Measurements from ENCODE around the gene BMP5. TPM values are rescaled to one million over a fixed set of nuclear protein-coding genes. Genes with fewer than 3 reads are reported as not detected.

BMP5 gene
- total and polyA plus RNA-seq, 10 of the 15 experiments (the other 5 are each of a cell fraction or from before 2014, with no cell fraction given): not detected

- no peak for TF ChIP-seq ZBTB40 (IDR thresholded peaks at IDR 0.05; ENCODE audit: borderline replicate concordance)
- no peak for TF ChIP-seq USF2 (IDR thresholded peaks at IDR 0.05; ENCODE audit: borderline replicate concordance, low read depth, low read length)
- TF ChIP-seq ASH2L (IDR thresholded peaks at IDR 0.05; ENCODE audit: borderline replicate concordance, low read depth): no peak
These were observed 56.9 kb downstream of the BMP5 start (continued) for GRCh38 chr6:55818482-55818881.

DNA sequence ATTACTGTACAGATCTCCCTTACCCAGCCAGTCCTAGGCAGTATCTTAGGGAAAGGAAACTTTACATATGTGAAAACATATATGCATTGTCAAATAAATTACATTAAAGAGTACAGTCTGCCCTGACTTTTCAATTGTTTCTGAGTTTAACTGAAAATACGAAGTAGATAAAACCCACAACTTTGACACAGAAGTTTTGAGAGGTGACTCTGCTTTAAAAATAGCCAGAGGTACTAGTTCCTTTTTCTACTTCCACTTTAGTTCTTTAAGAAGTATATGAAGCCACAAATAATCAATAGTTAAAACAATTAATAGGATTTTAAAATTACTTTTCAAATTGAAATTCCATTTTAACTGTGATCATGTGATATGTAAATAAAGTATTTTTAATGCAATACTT lies 62.9 kb downstream of the BMP5 start:
- no peaks in the 10 kb centered on the region for H3K79me2 ChIP-seq (ENCODE audit: control insufficient read depth, insufficient read depth, low read length)
- no peak overlapping the region for H3K4me3 ChIP-seq
- WGBS (ENCODE audit: insufficient coverage, insufficient replicate concordance, low lambda C conversion rate, missing lambda C conversion rate): 4% methylated on average over 1 of the region's 1 CpG
- no peaks in the 10 kb centered on the region for H3K9me3 ChIP-seq (replicated peaks; ENCODE audit: control insufficient read depth, insufficient read depth, low read length)
- no peak overlapping the region for H3K9ac ChIP-seq (ENCODE audit: control insufficient read depth, insufficient read depth, low read length)
- H3K36me3 ChIP-seq (ENCODE audit: control insufficient read depth in 2 of 2, insufficient read depth in 2 of 2, low read length in 1 of 2): no peaks in the 10 kb centered on the region
- no peak overlapping the region for H3K27ac ChIP-seq (ENCODE audit: control insufficient read depth, insufficient read depth)
- no peaks in the 10 kb centered on the region for H3K4me1 ChIP-seq (ENCODE audit: control insufficient read depth, insufficient read depth, low read length)
- BruUV-seq (replicated peaks): no TSS peak
- 0 out of 2 replicates have a peak overlapping the region, but pooled peaks have one; percentile 17 for H3K4me2 ChIP-seq (ENCODE audit: control insufficient read depth, insufficient read depth)
- intact Hi-C loops (cut with micrococcal nuclease; ENCODE audit: unreplicated experiment) (no loop called here), in situ Hi-C loops (cut with MboI) (no loop called here)
- FAIRE-seq: no peak
- CTCF ChIA-PET: no interaction called here
- H2AFZ ChIP-seq (ENCODE audit: control insufficient read depth, low read depth, low read length): no peak overlapping the region
- POLR2A ChIA-PET: no interaction called here
- SMC1A ChIA-PET (ENCODE audit: uncharacterized antibody, unreplicated experiment): no interaction called here
- no peak for ATAC-seq
- no peak for DNase-seq (ENCODE audit: low read depth, low spot score)
- no peaks in the 10 kb centered on the region for H4K20me1 ChIP-seq (ENCODE audit: control insufficient read depth, insufficient read depth)
- RAD21 ChIA-PET (ENCODE audit: unreplicated experiment): no interaction called here
- no peaks in the 10 kb centered on the region for H3K27me3 ChIP-seq (replicated peaks in 1 of 2; ENCODE audit: control insufficient read depth in 2 of 2, insufficient read depth in 2 of 2, low read length in 1 of 2)
- TF ChIP-seq NR2C1 (IDR thresholded peaks at IDR 0.05) (no peak), SIX5 (IDR thresholded peaks at IDR 0.05; ENCODE audit: low read depth, low read length, severe bottlenecking) (no peak), ETV6 (conservative IDR thresholded peaks at IDR 0.05 in 1 of 2, IDR thresholded peaks at IDR 0.05 in 1 of 2; ENCODE audit: borderline replicate concordance in 1 of 2, low read depth in 1 of 2) (no peak), SRF (IDR thresholded peaks at IDR 0.05; ENCODE audit: low read depth in 2 of 2, low read length in 2 of 2) (no peak), KAT2A (conservative IDR thresholded peaks at IDR 0.05; ENCODE audit: control insufficient read depth, low read depth, low read length) (no peak), YBX1 (IDR thresholded peaks at IDR 0.05) (no peak), CBFB (IDR thresholded peaks at IDR 0.05; ENCODE audit: low read depth) (no peak), NFIC (IDR thresholded peaks at IDR 0.05; ENCODE audit: low read depth, low read length) (no peak)
- TF ChIP-seq, protein P1, sequence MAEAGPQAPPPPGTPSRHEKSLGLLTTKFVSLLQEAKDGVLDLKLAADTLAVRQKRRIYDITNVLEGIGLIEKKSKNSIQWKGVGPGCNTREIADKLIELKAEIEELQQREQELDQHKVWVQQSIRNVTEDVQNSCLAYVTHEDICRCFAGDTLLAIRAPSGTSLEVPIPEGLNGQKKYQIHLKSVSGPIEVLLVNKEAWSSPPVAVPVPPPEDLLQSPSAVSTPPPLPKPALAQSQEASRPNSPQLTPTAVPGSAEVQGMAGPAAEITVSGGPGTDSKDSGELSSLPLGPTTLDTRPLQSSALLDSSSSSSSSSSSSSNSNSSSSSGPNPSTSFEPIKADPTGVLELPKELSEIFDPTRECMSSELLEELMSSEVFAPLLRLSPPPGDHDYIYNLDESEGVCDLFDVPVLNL (IDR thresholded peaks at IDR 0.05; ENCODE audit: low read depth, low read length): no peak
- TF ChIP-seq, protein P2, sequence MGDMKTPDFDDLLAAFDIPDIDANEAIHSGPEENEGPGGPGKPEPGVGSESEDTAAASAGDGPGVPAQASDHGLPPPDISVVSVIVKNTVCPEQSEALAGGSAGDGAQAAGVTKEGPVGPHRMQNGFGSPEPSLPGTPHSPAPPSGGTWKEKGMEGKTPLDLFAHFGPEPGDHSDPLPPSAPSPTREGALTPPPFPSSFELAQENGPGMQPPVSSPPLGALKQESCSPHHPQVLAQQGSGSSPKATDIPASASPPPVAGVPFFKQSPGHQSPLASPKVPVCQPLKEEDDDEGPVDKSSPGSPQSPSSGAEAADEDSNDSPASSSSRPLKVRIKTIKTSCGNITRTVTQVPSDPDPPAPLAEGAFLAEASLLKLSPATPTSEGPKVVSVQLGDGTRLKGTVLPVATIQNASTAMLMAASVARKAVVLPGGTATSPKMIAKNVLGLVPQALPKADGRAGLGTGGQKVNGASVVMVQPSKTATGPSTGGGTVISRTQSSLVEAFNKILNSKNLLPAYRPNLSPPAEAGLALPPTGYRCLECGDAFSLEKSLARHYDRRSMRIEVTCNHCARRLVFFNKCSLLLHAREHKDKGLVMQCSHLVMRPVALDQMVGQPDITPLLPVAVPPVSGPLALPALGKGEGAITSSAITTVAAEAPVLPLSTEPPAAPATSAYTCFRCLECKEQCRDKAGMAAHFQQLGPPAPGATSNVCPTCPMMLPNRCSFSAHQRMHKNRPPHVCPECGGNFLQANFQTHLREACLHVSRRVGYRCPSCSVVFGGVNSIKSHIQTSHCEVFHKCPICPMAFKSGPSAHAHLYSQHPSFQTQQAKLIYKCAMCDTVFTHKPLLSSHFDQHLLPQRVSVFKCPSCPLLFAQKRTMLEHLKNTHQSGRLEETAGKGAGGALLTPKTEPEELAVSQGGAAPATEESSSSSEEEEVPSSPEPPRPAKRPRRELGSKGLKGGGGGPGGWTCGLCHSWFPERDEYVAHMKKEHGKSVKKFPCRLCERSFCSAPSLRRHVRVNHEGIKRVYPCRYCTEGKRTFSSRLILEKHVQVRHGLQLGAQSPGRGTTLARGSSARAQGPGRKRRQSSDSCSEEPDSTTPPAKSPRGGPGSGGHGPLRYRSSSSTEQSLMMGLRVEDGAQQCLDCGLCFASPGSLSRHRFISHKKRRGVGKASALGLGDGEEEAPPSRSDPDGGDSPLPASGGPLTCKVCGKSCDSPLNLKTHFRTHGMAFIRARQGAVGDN (IDR thresholded peaks at IDR 0.05): no peak

All from GM12878 (cell line).